GM12878 (cell line): ENCODE measurements around the gene JAML. TPM values are rescaled to one million over a fixed set of nuclear protein-coding genes. Genes with fewer than 3 reads are reported as not detected.

Experiments used
- ATAC-seq: fragments of 200-7000 bp; cut with Tn5 transposase; 3 replicates; pipeline ENCODE4 v1.9.1; 2020; ENCODE audit warnings: mild to moderate bottlenecking, moderate library complexity
- BruUV-seq: library from RNA; stranded (reverse); fragments of 400-500 nt; replicated peaks from 2 replicates; lab custom pipeline; 2021; lab: Mats Ljungman, UMichigan
- CTCF ChIA-PET: fragments of 300-600 bp; sonication (Branson Sonifier 250); formaldehyde crosslinking; extraction: SDS; loops from one replicate; lab custom pipeline; 2021; ENCODE audit warnings: inconsistent platforms; lab: Yijun Ruan, JAX
- POLR2A ChIA-PET: fragments of 350-600 bp; formaldehyde crosslinking; extraction: SDS; loops from one replicate; lab custom pipeline; 2021; ENCODE audit warnings: inconsistent platforms; lab: Charles Lee
- RAD21 ChIA-PET: fragments of 300-600 bp; sonication (Branson Sonifier 250); formaldehyde crosslinking; loops from one replicate; lab custom pipeline; 2023; ENCODE audit warnings: antibody characterized with exemption; ENCODE audit not compliant: unreplicated experiment; lab: Charles Lee
- SMC1A ChIA-PET: fragments of 300-600 bp; sonication (Branson Sonifier 250); formaldehyde crosslinking; loops from one replicate; lab custom pipeline; 2023; ENCODE audit not compliant: unreplicated experiment, uncharacterized antibody; lab: Charles Lee
- DNase-seq: peaks from one replicate; pipeline ENCODE4 v3.0.0-alpha.2; 2011; ENCODE audit warnings: low read depth, low spot score
- FAIRE-seq: peaks from 3 replicates; lab custom pipeline; 2011; peaks lifted over from hg19 to GRCh38; lab: Jason Lieb, UNC
- H2AFZ ChIP-seq: 2 replicates; pipeline ENCODE4 v1.6.0; 2011; ENCODE audit warnings: low read depth, low read length, control low read depth; ENCODE audit not compliant: control insufficient read depth
- H3K27ac ChIP-seq: 2 replicates; pipeline ENCODE4 v1.5.1; 2011; ENCODE audit warnings: control low read depth; ENCODE audit not compliant: control insufficient read depth, insufficient read depth
- H3K27me3 ChIP-seq, 2 experiments: replicated peaks in 1 of 2; 2 replicates each; pipeline versions ENCODE4 v1.6.0 to v1.6.1; 2011; ENCODE audit warnings: low read length in 1 of 2; ENCODE audit not compliant: control insufficient read depth in 2 of 2, insufficient read depth in 2 of 2
- H3K36me3 ChIP-seq, 2 experiments: 2 replicates each; pipeline ENCODE4 v1.5.1; 2011; ENCODE audit warnings: low read length in 1 of 2; ENCODE audit not compliant: control insufficient read depth in 2 of 2, insufficient read depth in 2 of 2
- H3K4me1 ChIP-seq: 2 replicates; pipeline ENCODE4 v1.6.1; 2011; ENCODE audit warnings: mild to moderate bottlenecking, low read length, moderate library complexity, mixed read lengths; ENCODE audit not compliant: control insufficient read depth, insufficient read depth
- H3K4me2 ChIP-seq: 2 replicates; pipeline ENCODE4 v1.6.0; 2011; ENCODE audit warnings: control low read depth; ENCODE audit not compliant: control insufficient read depth, insufficient read depth
- H3K4me3 ChIP-seq: fragments of 200-600 bp; sonication (generic); 2 replicates; pipeline ENCODE4 v1.5.1; 2016
- H3K79me2 ChIP-seq: 2 replicates; pipeline ENCODE4 v1.6.0; 2011; ENCODE audit warnings: low read length; ENCODE audit not compliant: control insufficient read depth, insufficient read depth
- H3K9ac ChIP-seq: 2 replicates; pipeline ENCODE4 v1.8.0; 2011; ENCODE audit warnings: low read length, control low read depth, mixed read lengths; ENCODE audit not compliant: control insufficient read depth, insufficient read depth
- H3K9me3 ChIP-seq: replicated peaks from 3 replicates; pipeline ENCODE4 v1.5.1; 2011; ENCODE audit warnings: mild to moderate bottlenecking, low read length; ENCODE audit not compliant: control insufficient read depth, insufficient read depth
- H4K20me1 ChIP-seq: 2 replicates; pipeline ENCODE4 v1.6.0; 2011; ENCODE audit not compliant: control insufficient read depth, insufficient read depth
- BRCA1 ChIP-seq: IDR thresholded peaks from 2 replicates; pipeline ENCODE4 v1.6.1; 2011; ENCODE audit warnings: low read depth, low read length, improper control_type of control experiment
- DPF2 ChIP-seq: fragments of 450-650 bp; IDR thresholded peaks from 2 replicates; pipeline ENCODE4 v1.6.1; 2017; ENCODE audit warnings: mild to moderate bottlenecking
- EP300 ChIP-seq, 2 experiments: fragments of 150-350 bp in 1 of 2; IDR thresholded peaks; 2 replicates each; pipeline ENCODE4 v1.6.1; 2011 to 2012; ENCODE audit warnings: low read depth in 2 of 2, low read length in 2 of 2, borderline replicate concordance in 1 of 2, improper control_type of control experiment in 1 of 2, inconsistent platforms in 1 of 2; ENCODE audit not compliant: control insufficient read depth in 1 of 2
- HDAC6 ChIP-seq: fragments of 200-600 bp; sonication (generic); IDR thresholded peaks from one replicate; pipeline ENCODE4 v1.8.0; 2017; ENCODE audit warnings: antibody characterized with exemption; ENCODE audit not compliant: unreplicated experiment
- IKZF1 ChIP-seq: fragments of 450-650 bp; conservative IDR thresholded peaks from 2 replicates; pipeline ENCODE4 v1.6.1; 2017; ENCODE audit warnings: antibody characterized with exemption, mild to moderate bottlenecking
- JUNB ChIP-seq: IDR thresholded peaks from 2 replicates; pipeline ENCODE4 v1.6.1; 2016; ENCODE audit warnings: antibody characterized with exemption, mild to moderate bottlenecking
- MTA2 ChIP-seq: fragments of 450-650 bp; IDR thresholded peaks from 2 replicates; pipeline ENCODE4 v1.6.1; 2016; ENCODE audit warnings: low read depth, mild to moderate bottlenecking, moderate library complexity
- NBN ChIP-seq: fragments of 450-650 bp; IDR thresholded peaks from 2 replicates; pipeline ENCODE4 v1.6.1; 2016
- RAD21 ChIP-seq: IDR thresholded peaks from 2 replicates; pipeline ENCODE4 v1.6.1; 2011; ENCODE audit warnings: mild to moderate bottlenecking, low read depth, low read length, moderate library complexity; ENCODE audit not compliant: insufficient read depth
- RAD51 ChIP-seq: fragments of 450-650 bp; IDR thresholded peaks from 2 replicates; pipeline ENCODE4 v1.6.1; 2016; ENCODE audit warnings: moderate library complexity, mild to moderate bottlenecking, inconsistent platforms
- RUNX3 ChIP-seq: IDR thresholded peaks from 2 replicates; pipeline ENCODE4 v1.6.1; 2012; ENCODE audit warnings: low read length, inconsistent platforms
- SMC3 ChIP-seq: IDR thresholded peaks from 2 replicates; pipeline ENCODE4 v1.6.1; 2011; ENCODE audit warnings: low read length, improper control_type of control experiment, borderline replicate concordance
- SUPT20H ChIP-seq: IDR thresholded peaks from 2 replicates; pipeline ENCODE4 v1.6.1; 2011; ENCODE audit warnings: low read depth, mild to moderate bottlenecking, low read length, moderate library complexity, borderline replicate concordance; ENCODE audit not compliant: control insufficient read depth
- TCF12 ChIP-seq: IDR thresholded peaks from 2 replicates; pipeline ENCODE4 v1.6.1; 2011; ENCODE audit warnings: low read depth, mild to moderate bottlenecking, low read length
- WGBS: methylation state at CpG from one replicate; pipeline ENCODE4 v1.1.6; 2016; ENCODE audit warnings: low lambda C conversion rate; ENCODE audit not compliant: insufficient replicate concordance, insufficient coverage; ENCODE audit errors: missing lambda C conversion rate; 5-methylcytosine and 5-hydroxymethylcytosine counted together
- in situ Hi-C: fragments of 300-500 bp; cut with MboI; formaldehyde crosslinking; loops from 9 replicates; pipeline ENCODE4 v1.14.3; 2018; ENCODE audit warnings: mixed read lengths
- intact Hi-C: fragments of 100-400 bp; cut with micrococcal nuclease; formaldehyde crosslinking; loops from one replicate; pipeline ENCODE4 v1.14.2; 2022; ENCODE audit not compliant: unreplicated experiment
- polyA plus RNA-seq, 11 experiments: library from polyadenylated mRNA; depleted of rRNA in 4 of 11; unstranded in 6 of 11; stranded (reverse) in 5 of 11; fragments of >200 nt; fragmentation: Nextera tagmentation in 4 of 11; fragmentation: Illumina TruSeq in 1 of 11; extraction: Ambion mirVana in 4 of 11; extraction: Trizol in 1 of 11; gene quantifications; 1 replicate in 1 of 11; 2 replicates in 10 of 11; pipeline versions ENCODE4 v1.2.1 to v1.2.3, GENCODE V29; 2011 to 2016; ENCODE audit warnings: inconsistent platforms in 2 of 11, missing spikeins in 2 of 11, low read depth in 1 of 11
- total RNA-seq, 4 experiments: library from RNA; depleted of rRNA in 3 of 4; stranded (reverse); fragments of >200 nt in 3 of 4; fragmentation: Illumina TruSeq in 1 of 4; extraction: Trizol in 1 of 4; gene quantifications; 2 replicates each; pipeline versions ENCODE4 v1.2.1 to v1.2.3, GENCODE V29; 2013 to 2021
- TF ChIP-seq, protein P1 (sequence below): fragments of 450-650 bp; IDR thresholded peaks from 2 replicates; pipeline ENCODE4 v1.6.1; 2016; ENCODE audit warnings: mild to moderate bottlenecking, moderate library complexity, borderline replicate concordance
- TF ChIP-seq, protein P2 (sequence below): IDR thresholded peaks from 2 replicates; pipeline ENCODE4 v1.6.1; 2011; ENCODE audit warnings: low read depth, low read length, improper control_type of control experiment, borderline replicate concordance
- TF ChIP-seq, protein P3 (sequence below): IDR thresholded peaks from 2 replicates; pipeline ENCODE4 v1.6.1; 2011; ENCODE audit warnings: low read depth, mild to moderate bottlenecking, low read length, moderate library complexity, borderline replicate concordance; ENCODE audit errors: extremely low read depth
- TF ChIP-seq, protein P4 (sequence below): IDR thresholded peaks from 2 replicates; pipeline ENCODE4 v1.6.1; 2012; ENCODE audit warnings: low read depth, low read length, improper control_type of control experiment

Gene JAML
- total and polyA plus RNA-seq, 10 of the 15 experiments (the other 5 are each of a cell fraction or from before 2014, with no cell fraction given) = 0.60 to 8.1 (median 3.5) TPM

DNA sequence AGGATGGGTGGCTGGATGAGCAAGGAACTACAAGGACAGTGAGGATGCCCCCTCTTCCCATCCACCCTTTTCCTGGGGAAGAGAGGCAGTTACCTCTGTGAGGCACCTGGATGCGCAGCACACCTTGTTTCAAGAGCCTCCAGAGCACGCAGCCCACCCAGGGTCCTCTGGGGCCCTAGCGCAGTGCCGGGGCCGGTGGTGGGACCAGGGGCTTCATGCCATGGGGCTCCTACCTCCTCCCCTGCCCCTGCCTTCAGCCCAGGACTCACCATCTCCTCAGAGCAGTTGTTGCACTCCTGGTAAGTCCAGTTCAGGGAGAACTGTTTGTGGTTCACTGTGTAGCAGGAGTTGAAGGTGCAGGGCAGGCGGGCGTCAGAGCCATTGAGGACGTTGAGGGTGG, 56.5 kb downstream of the JAML start:
- Histone ChIP-seq H3K36me3 (no peaks in the 10 kb centered on the region), H3K9me3 (no peaks in the 10 kb centered on the region), H4K20me1 (no peaks in the 10 kb centered on the region), H3K79me2 (no peaks in the 10 kb centered on the region), H3K27ac (no peak overlapping the region), H3K4me2 (no peak overlapping the region), H3K4me3 (no peak overlapping the region), H3K27me3 (peaks cover 1 to 3% of the 10 kb centered on the region in 2 experiments; a peak in 3 of 4 replicates), H2AFZ (no peak overlapping the region), H3K4me1 (no peaks in the 10 kb centered on the region), H3K9ac (no peak overlapping the region)
- in situ Hi-C loops (no loop called here), intact Hi-C loops (no loop called here)
- SMC1A ChIA-PET = no interaction called here
- POLR2A ChIA-PET = no interaction called here
- CTCF ChIA-PET = interaction anchor here (1.0 to 4.2 kb wide), 2 partner anchors 23 to 127 kb away, joined by 3 to 85 read pairs; no protein-coding TSS in a partner anchor
- FAIRE-seq (no peak), DNase-seq (no peak), ATAC-seq (no peak)
- 28% methylated on average over 8 of the region's 8 CpGs for WGBS
- BruUV-seq = no TSS peak
- RAD21 ChIA-PET = no interaction called here
- TF ChIP-seq JUNB = no peak
- no peak for TF ChIP-seq HDAC6
- TF ChIP-seq SUPT20H = no peak
- TF ChIP-seq TCF12 = no peak
- TF ChIP-seq, protein P1, sequence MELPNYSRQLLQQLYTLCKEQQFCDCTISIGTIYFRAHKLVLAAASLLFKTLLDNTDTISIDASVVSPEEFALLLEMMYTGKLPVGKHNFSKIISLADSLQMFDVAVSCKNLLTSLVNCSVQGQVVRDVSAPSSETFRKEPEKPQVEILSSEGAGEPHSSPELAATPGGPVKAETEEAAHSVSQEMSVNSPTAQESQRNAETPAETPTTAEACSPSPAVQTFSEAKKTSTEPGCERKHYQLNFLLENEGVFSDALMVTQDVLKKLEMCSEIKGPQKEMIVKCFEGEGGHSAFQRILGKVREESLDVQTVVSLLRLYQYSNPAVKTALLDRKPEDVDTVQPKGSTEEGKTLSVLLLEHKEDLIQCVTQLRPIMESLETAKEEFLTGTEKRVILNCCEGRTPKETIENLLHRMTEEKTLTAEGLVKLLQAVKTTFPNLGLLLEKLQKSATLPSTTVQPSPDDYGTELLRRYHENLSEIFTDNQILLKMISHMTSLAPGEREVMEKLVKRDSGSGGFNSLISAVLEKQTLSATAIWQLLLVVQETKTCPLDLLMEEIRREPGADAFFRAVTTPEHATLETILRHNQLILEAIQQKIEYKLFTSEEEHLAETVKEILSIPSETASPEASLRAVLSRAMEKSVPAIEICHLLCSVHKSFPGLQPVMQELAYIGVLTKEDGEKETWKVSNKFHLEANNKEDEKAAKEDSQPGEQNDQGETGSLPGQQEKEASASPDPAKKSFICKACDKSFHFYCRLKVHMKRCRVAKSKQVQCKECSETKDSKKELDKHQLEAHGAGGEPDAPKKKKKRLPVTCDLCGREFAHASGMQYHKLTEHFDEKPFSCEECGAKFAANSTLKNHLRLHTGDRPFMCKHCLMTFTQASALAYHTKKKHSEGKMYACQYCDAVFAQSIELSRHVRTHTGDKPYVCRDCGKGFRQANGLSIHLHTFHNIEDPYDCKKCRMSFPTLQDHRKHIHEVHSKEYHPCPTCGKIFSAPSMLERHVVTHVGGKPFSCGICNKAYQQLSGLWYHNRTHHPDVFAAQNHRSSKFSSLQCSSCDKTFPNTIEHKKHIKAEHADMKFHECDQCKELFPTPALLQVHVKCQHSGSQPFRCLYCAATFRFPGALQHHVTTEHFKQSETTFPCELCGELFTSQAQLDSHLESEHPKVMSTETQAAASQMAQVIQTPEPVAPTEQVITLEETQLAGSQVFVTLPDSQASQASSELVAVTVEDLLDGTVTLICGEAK = no peak
- TF ChIP-seq SMC3 = no peak
- no peak for TF ChIP-seq BRCA1
- TF ChIP-seq DPF2 = no peak
- no peak for TF ChIP-seq RUNX3
- no peak for TF ChIP-seq MTA2
- TF ChIP-seq IKZF1 = no peak
- TF ChIP-seq NBN = no peak
- TF ChIP-seq, protein P2, sequence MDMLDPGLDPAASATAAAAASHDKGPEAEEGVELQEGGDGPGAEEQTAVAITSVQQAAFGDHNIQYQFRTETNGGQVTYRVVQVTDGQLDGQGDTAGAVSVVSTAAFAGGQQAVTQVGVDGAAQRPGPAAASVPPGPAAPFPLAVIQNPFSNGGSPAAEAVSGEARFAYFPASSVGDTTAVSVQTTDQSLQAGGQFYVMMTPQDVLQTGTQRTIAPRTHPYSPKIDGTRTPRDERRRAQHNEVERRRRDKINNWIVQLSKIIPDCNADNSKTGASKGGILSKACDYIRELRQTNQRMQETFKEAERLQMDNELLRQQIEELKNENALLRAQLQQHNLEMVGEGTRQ = no peak
- TF ChIP-seq, protein P3, sequence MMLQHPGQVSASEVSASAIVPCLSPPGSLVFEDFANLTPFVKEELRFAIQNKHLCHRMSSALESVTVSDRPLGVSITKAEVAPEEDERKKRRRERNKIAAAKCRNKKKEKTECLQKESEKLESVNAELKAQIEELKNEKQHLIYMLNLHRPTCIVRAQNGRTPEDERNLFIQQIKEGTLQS = no peak
- no peak for TF ChIP-seq EP300 (IDR thresholded peaks at IDR 0.05; ENCODE audit: borderline replicate concordance in 1 of 2, control insufficient read depth in 1 of 2, low read depth in 2 of 2, low read length in 2 of 2)
- TF ChIP-seq RAD21 = no peak
- TF ChIP-seq, protein P4, sequence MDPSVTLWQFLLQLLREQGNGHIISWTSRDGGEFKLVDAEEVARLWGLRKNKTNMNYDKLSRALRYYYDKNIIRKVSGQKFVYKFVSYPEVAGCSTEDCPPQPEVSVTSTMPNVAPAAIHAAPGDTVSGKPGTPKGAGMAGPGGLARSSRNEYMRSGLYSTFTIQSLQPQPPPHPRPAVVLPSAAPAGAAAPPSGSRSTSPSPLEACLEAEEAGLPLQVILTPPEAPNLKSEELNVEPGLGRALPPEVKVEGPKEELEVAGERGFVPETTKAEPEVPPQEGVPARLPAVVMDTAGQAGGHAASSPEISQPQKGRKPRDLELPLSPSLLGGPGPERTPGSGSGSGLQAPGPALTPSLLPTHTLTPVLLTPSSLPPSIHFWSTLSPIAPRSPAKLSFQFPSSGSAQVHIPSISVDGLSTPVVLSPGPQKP = no peak
- no peak for TF ChIP-seq RAD51
